Stimulated activated CD8-positive, alpha-beta memory T cell treated with anti-CD3 and anti-CD28 coated beads, Interleukin-12 subunit alpha, Interleukin-12 subunit beta, amount 100 ng/mL, for 4 hours (primary cell): Measurements from ENCODE around the gene PIK3AP1.

Source experiments
- DNase-seq: peaks from one replicate; pipeline ENCODE4 v3.0.0-alpha.2; 2020; ENCODE audit warnings: low read depth

The PIK3AP1 gene

GRCh38 chr10:96671211-96671890 is 49.0 kb downstream of the PIK3AP1 start:
- DNase-seq, result no peak

GRCh38 chr10:96670786-96671185 is 49.5 kb downstream of the PIK3AP1 start:
- DNase-seq, result no peak

- no peak for DNase-seq
These were observed 52.9 kb downstream of the PIK3AP1 start for GRCh38 chr10:96667401-96667800.

DNA sequence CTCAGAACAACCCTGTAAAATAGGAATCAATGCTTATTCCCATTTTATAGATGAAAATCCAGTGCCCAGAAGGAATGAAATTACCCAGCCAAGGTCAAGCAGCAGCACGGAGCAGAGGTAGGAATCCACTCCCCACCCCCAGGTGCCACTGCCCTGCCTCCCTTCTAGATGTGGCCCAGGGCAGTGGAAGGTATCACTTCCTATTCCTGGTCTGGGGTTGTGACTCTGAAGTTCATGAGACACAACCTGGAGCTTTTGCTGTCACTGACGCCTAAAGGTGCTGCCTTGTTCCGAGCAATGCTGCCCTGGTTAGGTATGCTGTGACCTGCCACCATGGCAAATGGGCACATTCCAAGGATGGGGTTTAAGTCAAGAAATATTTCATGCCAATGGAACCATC is 53.6 kb downstream of the PIK3AP1 start:
- DNase-seq, result no peak

DNA sequence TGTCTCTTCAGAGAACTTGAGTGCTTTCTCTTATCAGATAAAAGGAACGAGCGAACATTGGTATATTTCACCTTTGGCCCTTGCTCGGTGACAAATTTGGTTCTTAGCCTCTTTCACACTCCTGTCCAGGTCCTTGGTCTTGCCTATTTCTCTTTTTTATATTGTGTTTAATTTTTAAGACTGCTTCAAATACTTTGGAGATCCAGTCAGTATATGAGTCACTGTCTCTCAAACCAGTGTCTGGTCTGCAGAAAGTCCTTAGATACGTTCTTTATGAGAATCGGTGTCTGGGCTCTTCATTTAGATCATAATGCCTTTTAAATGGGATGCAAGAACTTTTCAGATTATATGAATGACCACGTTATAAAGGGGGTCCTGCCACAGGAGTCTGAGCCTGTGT is 55.0 kb downstream of the PIK3AP1 start:
- no peak for DNase-seq

DNA sequence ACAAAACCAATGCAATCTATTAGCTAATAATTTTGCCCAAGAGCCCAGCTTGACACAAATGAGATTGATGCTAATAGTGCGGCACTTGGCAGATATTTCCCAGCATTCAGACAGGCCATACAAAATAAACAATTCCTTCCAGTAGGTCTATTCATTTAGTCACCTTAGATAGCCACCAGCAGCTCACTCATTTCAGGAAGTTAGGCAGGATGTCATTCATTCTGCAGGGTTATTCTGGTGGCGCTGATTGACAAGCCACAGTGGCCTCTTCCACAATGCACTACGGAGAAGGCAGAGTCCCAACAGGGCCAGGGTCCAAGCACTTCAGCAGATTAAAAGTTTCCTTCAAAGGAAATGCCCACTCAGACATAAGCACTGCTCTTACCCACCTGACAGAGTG is 55.8 kb downstream of the PIK3AP1 start:
- DNase-seq, result no peak

DNA sequence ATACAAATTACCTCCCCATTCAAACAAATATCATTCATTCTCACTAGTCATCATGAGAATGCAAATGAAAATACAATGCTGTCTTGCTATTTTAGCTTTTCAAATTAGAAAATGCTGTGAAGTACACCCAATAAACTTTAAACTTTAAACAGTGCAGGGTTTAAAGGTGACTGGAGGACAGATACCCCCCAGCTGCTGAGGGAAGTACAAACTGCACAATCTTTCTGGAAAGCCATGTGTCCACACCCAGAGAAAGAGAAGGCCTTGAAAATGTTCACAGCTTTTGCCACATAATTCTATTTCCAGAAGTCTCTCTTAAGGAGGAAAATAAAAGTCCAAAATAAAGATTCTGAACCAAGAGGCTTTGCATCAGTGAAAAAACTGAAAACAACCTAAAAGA is 56.5 kb downstream of the PIK3AP1 start:
- no peak for DNase-seq

DNA sequence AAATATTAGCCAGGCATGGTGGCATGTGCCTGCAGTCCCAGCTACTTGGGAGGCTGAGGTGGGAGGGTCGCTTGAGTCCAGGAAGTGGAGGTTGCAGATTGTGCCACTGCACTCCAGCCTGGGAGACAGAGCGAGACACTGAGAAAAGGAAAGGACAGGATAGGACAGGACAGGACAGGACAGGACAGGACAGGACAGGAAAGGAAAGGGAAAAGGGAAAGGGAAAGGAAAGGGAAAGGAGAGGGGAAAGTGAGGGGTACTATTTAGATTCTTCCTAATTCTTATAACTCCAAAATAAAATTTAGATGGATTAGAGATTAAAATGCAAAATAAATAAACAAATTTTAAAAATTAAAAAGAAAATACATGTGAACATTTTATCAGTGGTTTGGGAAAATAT is 58.7 kb downstream of the PIK3AP1 start:
- no peak for DNase-seq

DNA sequence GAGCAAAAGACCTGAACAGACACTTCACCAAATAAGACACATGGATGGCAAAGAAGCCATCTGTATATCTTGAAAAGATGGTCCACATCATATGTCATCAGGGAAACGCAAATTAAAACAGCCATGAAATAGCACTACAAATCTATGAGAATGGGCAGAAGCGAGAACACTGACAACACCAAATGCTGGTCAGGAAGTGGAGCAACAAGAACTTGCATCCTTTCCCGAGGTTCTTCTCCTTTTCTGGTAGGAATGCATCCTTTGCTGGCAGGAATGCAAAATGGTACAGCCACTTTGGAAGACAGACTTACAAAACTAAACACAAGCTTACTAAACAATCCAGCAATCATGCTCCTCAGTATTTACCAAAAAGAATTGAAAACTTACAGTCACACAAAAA is 60.0 kb downstream of the PIK3AP1 start:
- no peak for DNase-seq

- DNase-seq, result no peak
These were observed 61.5 kb downstream of the PIK3AP1 start for GRCh38 chr10:96658844-96659243.

DNA sequence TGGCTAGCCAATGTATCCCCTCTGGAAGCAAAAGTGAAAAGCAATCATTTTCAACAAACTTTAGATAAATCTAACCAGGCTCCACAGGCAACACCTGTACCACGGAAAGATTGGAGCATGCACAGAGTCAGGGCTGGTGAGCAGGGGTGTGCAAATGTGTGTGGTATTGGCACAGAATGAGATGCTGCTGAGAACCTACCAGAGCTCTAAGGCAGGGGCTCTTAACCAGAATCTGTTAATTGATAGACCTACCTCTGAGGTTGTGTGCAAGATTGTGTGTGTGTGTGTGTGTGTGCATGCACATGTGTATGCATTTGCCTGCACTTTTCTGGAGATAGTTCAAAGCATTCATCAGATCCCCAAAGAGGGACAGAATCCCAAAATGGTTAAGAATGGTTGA is 62.9 kb downstream of the PIK3AP1 start:
- DNase-seq, result no peak

DNA sequence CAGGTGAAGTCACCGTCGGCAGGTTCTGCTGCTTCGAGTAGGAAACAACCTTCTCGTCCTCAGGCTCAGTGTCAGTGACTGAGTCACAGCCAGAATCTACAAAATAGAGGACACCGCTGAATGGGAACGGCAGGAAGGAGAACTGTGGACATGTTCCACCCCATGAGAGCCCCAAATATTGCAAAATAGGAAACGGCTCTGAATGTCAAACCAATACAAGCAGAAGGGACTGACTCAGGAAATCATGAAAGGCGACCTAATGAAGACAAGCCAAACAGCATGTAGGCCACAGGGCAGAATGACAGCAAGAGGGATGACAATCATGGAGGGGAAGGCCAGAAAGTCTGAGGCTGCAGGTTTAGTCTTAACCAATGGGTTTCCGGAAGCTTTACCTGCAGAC is 63.5 kb downstream of the PIK3AP1 start:
- DNase-seq, result no peak

GRCh38 chr10:96656198-96656577 is 64.1 kb downstream of the PIK3AP1 start:
- no peak for DNase-seq

DNA sequence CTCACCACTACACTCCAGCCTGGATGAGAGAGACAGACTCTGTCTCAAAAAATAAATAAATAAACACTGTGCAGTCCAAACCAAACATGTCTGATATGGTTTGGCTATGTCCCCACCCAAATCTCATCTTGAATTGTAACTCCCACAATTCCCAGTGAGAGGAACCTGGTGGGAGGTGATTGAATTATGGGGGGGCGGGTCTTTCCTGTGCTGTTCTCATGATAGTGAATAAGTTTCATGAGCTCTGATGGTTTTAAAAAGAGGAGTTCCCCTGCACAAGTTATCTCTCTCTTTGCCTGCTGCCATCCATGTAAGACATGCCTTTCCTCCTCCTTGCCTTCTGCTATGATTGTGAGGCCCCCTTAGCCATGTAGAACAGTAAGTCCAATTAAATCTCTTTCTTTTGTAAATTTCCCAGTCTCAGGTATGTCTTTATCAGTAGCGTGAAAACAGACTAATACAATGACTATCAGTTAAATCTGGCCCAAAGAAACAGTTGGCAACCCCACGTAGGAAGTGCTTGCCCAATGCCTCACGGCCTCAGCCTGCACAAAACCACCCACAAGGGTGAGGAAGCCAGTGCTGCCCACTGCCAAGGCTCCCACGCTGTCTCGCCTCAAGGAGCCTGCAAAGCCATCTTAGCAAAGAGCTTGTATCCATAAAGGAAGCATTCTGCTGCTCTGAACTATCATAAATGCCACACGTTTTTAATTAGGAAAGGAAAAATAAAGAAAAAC is 64.7 kb downstream of the PIK3AP1 start:
- no peak for DNase-seq

DNA sequence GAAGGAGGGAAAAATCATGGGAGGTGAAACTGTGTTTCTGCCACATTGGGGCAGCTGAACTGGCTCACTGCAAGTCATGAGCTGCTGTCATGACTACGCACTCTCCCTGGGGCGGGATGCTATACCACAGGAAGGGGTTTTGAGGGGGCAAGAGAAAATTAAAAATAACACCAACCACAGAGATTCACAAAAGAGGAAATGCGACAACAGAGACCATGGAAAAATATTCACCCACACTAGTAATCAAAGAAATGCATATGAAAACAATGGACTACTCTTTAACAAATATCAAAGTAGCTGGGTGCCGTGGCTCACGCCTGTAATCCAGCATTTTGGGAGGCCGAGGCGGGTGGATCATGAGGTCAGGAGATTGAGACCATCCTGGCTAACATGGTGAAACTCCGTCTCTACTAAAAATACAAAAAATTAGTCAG is 68.3 kb downstream of the PIK3AP1 start:
- peak; percentile 46 for DNase-seq

- no peak for DNase-seq
These were observed 69.4 kb downstream of the PIK3AP1 start for GRCh38 chr10:96650958-96651357.

DNA sequence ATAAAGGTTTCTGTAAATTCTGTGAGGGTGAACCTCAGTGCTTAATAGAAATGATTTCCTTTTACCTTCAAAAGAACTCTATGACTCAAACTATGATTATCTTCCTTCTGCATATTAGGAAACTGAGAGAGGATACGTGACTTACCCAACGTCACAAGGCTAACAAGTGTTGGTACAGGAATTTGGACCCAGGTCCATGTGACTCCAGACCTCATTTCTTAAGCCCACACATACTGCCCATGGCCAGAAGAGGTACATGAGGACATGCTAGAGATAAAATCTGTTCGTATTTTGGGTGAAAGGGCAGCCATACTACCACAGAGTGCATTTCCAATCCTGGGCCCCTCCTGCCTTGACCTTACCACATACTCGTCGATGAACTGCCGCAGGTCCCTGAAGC is 72.0 kb downstream of the PIK3AP1 start:
- no peak for DNase-seq

DNA sequence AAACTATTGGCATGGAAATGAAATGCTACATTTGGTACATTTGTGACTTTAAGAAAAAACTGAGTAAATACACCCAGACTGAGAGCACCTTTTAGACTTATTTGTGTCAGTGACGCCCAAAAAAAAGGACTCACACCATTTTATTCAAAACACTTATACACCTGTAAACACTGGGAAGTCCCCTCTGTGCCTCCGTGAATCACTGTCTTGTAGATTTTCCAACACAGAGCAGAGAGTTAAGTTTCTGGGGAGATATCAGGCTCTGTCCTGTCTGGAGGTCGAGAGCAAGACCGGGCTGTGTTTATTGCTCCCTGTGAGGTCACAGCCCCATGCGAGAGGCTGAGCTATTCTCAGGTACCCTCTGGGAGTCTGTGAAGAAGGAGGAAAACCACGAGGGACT is 72.8 kb downstream of the PIK3AP1 start:
- DNase-seq, result no peak

DNA sequence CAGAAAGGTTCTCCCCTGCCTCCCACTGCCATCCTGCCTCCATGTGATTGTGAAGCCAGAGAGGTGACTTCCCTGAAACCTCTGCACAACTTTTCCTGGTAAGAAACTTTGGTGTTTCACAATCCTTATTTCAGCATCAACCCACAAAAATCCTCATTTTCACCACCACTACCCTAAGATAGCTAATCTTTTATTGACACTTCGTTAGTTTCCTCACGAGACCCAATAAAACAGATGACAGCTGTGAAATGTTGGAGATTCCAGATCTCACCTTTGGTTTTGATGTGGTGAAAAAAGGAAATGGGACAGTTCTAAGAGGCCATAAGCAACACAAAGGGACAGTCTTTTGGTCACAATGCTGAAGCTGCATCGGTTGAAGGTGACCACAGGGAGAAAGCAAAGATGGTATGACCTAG is 73.6 kb downstream of the PIK3AP1 start:
- no peak for DNase-seq

- no peak for DNase-seq
These were observed 74.0 kb downstream of the PIK3AP1 start for GRCh38 chr10:96646301-96646700.

- DNase-seq, result no peak
These were observed 75.1 kb downstream of the PIK3AP1 start for GRCh38 chr10:96645191-96645721.

- DNase-seq, result no peak
These were observed 76.4 kb downstream of the PIK3AP1 start for GRCh38 chr10:96643920-96644319.

DNA sequence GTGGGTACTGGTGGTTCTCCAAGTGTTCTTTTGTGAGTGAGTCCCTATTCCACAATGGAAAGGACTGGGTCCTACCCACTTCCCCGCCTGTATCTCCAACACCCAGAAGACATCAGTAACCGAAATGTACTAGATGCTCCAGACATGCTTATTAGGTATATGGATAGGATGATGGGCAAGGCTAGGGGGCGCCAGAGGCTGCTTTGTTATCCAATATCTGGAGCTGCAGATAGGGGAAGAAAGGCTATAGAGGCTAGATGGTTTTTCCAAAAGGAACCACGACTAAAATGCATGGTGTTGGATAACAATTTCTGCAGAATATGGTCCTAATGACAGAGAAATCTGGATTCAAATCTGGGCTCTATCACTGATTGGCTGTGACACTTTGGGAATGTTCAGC is 77.3 kb downstream of the PIK3AP1 start:
- DNase-seq, result peak; percentile 30

GRCh38 chr10:96642530-96642929 is 77.8 kb downstream of the PIK3AP1 start:
- DNase-seq, result no peak
